Erythroblast (primary cell): ENCODE measurements around the gene REN.

Experiments used
- GATA1 ChIP-seq: IDR thresholded peaks from 2 replicates; pipeline ENCODE4 v1.6.1; 2011; ENCODE audit warnings: low read depth, mild to moderate bottlenecking, control low read depth, low read length, moderate library complexity
- POLR2A ChIP-seq: IDR thresholded peaks from 2 replicates; pipeline ENCODE4 v1.6.1; 2011; ENCODE audit warnings: mild to moderate bottlenecking, low read length

GRCh38 chr1:204177133-204177532 is 11.0 kb upstream of the REN start:
- no peak for TF ChIP-seq POLR2A
- no peak for TF ChIP-seq GATA1
